SW 1271 (cell line): ENCODE results near the gene AMZ1.
"Not testable (repeated sequence)": the region's sequence is repeated elsewhere in the genome, so short reads cannot be mapped to it uniquely, and the experiment has no call there.

Experiments
- DNase-seq, 2 experiments: peaks; one replicate each; lab custom pipeline; 2025; lab: John Stamatoyannopoulos, UW

AMZ1 gene

GRCh38 chr7:2691932-2692439, 4.0 kb downstream of the AMZ1 start:
- not testable (repeated sequence) for DNase-seq

GRCh38 chr7:2692543-2692942, 4.5 kb downstream of the AMZ1 start:
- DNase-seq = no peak

- not testable (repeated sequence) for DNase-seq
Measured at GRCh38 chr7:2693420-2694121, 5.6 kb downstream of the AMZ1 start.

GRCh38 chr7:2694122-2694436, 6.1 kb downstream of the AMZ1 start:
- DNase-seq = not testable (repeated sequence)

GRCh38 chr7:2698581-2699288, 10.7 kb downstream of the AMZ1 start:
- no peak for DNase-seq

GRCh38 chr7:2699289-2699620, 11.3 kb downstream of the AMZ1 start:
- no peak for DNase-seq

- no peak for DNase-seq
Measured at GRCh38 chr7:2700141-2700850, 12.3 kb downstream of the AMZ1 start.

- DNase-seq = no peak
Measured at GRCh38 chr7:2701424-2701823, 13.4 kb downstream of the AMZ1 start.

- no peak for DNase-seq
Measured at GRCh38 chr7:2701832-2702593, 14.0 kb downstream of the AMZ1 start.

- DNase-seq = no peak
Measured at GRCh38 chr7:2702594-2702957, 14.6 kb downstream of the AMZ1 start.

GRCh38 chr7:2705371-2706096, 17.5 kb downstream of the AMZ1 start:
- no peak for DNase-seq

- no peak for DNase-seq
Measured at GRCh38 chr7:2706685-2707126, 18.7 kb downstream of the AMZ1 start.

GRCh38 chr7:2707481-2707880, 19.5 kb downstream of the AMZ1 start:
- DNase-seq = no peak

GRCh38 chr7:2708041-2708440, 20.0 kb downstream of the AMZ1 start:
- no peak for DNase-seq

GRCh38 chr7:2708547-2709310, 20.7 kb downstream of the AMZ1 start:
- DNase-seq = no peak

- DNase-seq = peak in 1 of 2 experiments; percentile 31
Measured at GRCh38 chr7:2709553-2710285, 21.7 kb downstream of the AMZ1 start.

- DNase-seq = no peak
Measured at GRCh38 chr7:2710286-2710655, 22.3 kb downstream of the AMZ1 start.

- no peak for DNase-seq
Measured at GRCh38 chr7:2710901-2711551, 23.0 kb downstream of the AMZ1 start.

- no peak for DNase-seq
Measured at GRCh38 chr7:2711895-2712675, 24.1 kb downstream of the AMZ1 start.
